ENCODE results near the gene TMEM263. TPM values are rescaled to one million over a fixed set of nuclear protein-coding genes. Genes with fewer than 3 reads are reported as not detected.

The TMEM263 gene
- total and polyA plus RNA-seq, 2 of the 13 experiments (the other 11 are each of a cell fraction or from before 2014, with no cell fraction given): 25.9 to 58.6 TPM

- intact Hi-C loops (cut with micrococcal nuclease; ENCODE audit: unreplicated experiment) (no loop called here), in situ Hi-C loops (cut with HindIII; ENCODE audit: extremely low pct_ligation_motif_present, low pct_unique_long_range_greater_than_20kb) (no loop called here)
- H3K4me3 ChIP-seq (replicated peaks in 1 of 3; ENCODE audit: insufficient read depth in 1 of 3, low read depth in 2 of 3, low read length in 3 of 3): no peak overlapping the region
- BruUV-seq (replicated peaks): no TSS peak
- peaks cover 6% of the 10 kb centered on the region for H3K9me3 ChIP-seq (ENCODE audit: low read length)
- H3K27ac ChIP-seq (ENCODE audit: extremely low read length, insufficient read depth, low read length): no peak overlapping the region
- no peak overlapping the region for H3K9ac ChIP-seq (ENCODE audit: insufficient read depth, low read depth, low read length)
- WGBS (ENCODE audit: low lambda C conversion rate): 50% methylated on average over 2 of the region's 2 CpGs
- TF ChIP-seq FOXK1 (CRISPR knock-in tag; IDR thresholded peaks at IDR 0.05; ENCODE audit: borderline replicate concordance, low read depth): no peak
- TF ChIP-seq ZNF776 (CRISPR knock-in tag; IDR thresholded peaks at IDR 0.05): no peak
- TF ChIP-seq ZFP91 (CRISPR knock-in tag; IDR thresholded peaks at IDR 0.05; ENCODE audit: borderline replicate concordance): no peak
- TF ChIP-seq CSRNP1 (CRISPR knock-in tag; IDR thresholded peaks at IDR 0.05): no peak
- TF ChIP-seq PAXIP1 (CRISPR knock-in tag; conservative IDR thresholded peaks at IDR 0.05): no peak
- TF ChIP-seq ZNF83 (CRISPR knock-in tag; IDR thresholded peaks at IDR 0.05; ENCODE audit: borderline replicate concordance): no peak
- no peak for TF ChIP-seq ZZZ3 (CRISPR knock-in tag; IDR thresholded peaks at IDR 0.05; ENCODE audit: borderline replicate concordance)
- no peak for TF ChIP-seq ZNF563 (CRISPR knock-in tag; IDR thresholded peaks at IDR 0.05)
- no peak for TF ChIP-seq ZNF30 (CRISPR knock-in tag; IDR thresholded peaks at IDR 0.05)
- TF ChIP-seq, protein P1, sequence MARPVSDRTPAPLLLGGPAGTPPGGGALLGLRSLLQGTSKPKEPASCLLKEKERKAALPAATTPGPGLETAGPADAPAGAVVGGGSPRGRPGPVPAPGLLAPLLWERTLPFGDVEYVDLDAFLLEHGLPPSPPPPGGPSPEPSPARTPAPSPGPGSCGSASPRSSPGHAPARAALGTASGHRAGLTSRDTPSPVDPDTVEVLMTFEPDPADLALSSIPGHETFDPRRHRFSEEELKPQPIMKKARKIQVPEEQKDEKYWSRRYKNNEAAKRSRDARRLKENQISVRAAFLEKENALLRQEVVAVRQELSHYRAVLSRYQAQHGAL (CRISPR knock-in tag; IDR thresholded peaks at IDR 0.05; ENCODE audit: not compliant biosample characterization): no peak
- TF ChIP-seq HOXD1 (CRISPR knock-in tag; IDR thresholded peaks at IDR 0.05): no peak
- no peak for TF ChIP-seq ZFP37 (CRISPR knock-in tag; IDR thresholded peaks at IDR 0.05; ENCODE audit: borderline replicate concordance)
- TF ChIP-seq HOMEZ (CRISPR knock-in tag; IDR thresholded peaks at IDR 0.05; ENCODE audit: low read depth): no peak
- no peak for TF ChIP-seq KDM3A (CRISPR knock-in tag; IDR thresholded peaks at IDR 0.05; ENCODE audit: low read depth)
- no peak overlapping the region for H3K4me2 ChIP-seq (ENCODE audit: low read depth, low read length)
- ATAC-seq: no peak
- ChIA-PET POLR2A (interaction anchor here (0.6 kb wide), 1 partner anchor 18 kb away, joined by 3 read pairs; no protein-coding TSS in a partner anchor), CTCF (ENCODE audit: low intra/inter-chr PET ratio, low total read pairs) (no interaction called here)
- FAIRE-seq: no peak
- no peak overlapping the region for H2AFZ ChIP-seq (ENCODE audit: low read length)
- H3K4me1 ChIP-seq (ENCODE audit: insufficient read depth, low read length): peaks cover 12% of the 10 kb centered on the region
- H4K20me1 ChIP-seq (ENCODE audit: insufficient read depth, low read length): no peaks in the 10 kb centered on the region
- DNase-seq (ENCODE audit: low spot score): no peak
- no peaks in the 10 kb centered on the region for H3K79me2 ChIP-seq (ENCODE audit: insufficient read depth, low read length)
- H3K36me3 ChIP-seq (replicated peaks in 1 of 2; ENCODE audit: control insufficient read depth in 1 of 2, insufficient read depth in 2 of 2, low read length in 2 of 2): no peaks in the 10 kb centered on the region
- H3K27me3 ChIP-seq (ENCODE audit: control insufficient read depth in 1 of 2, insufficient read depth in 2 of 2, low read length in 2 of 2): no peaks in the 10 kb centered on the region
Measured at GRCh38 chr12:106942775-106943174, 12.9 kb upstream of the TMEM263 start.
